Activated CD8-positive, alpha-beta memory T cell treated with anti-CD3 and anti-CD28 coated beads for 36 hours (primary cell): ENCODE data around the gene ARMH1. TPM values are rescaled to one million over a fixed set of nuclear protein-coding genes. Genes with fewer than 3 reads are reported as not detected.
"Not testable (repeated sequence)": the region's sequence is repeated elsewhere in the genome, so short reads cannot be mapped to it uniquely, and the experiment has no call there.

ENCODE experiments used
- CTCF ChIA-PET: fragments of 350-600 bp; sonication (Branson Sonifier 250); formaldehyde crosslinking; loops from one replicate; lab custom pipeline; 2021; ENCODE audit warnings: antibody characterized with exemption; lab: Charles Lee
- POLR2A ChIA-PET: fragments of 350-600 bp; sonication (Branson Sonifier 250); formaldehyde crosslinking; loops from one replicate; lab custom pipeline; 2021; ENCODE audit warnings: antibody characterized with exemption; lab: Charles Lee
- total RNA-seq, 2 experiments: library from RNA; stranded (reverse); gene quantifications; one replicate each; pipeline ENCODE4 v1.2.3, GENCODE V29; 2021

Gene ARMH1
- total RNA-seq, 2 experiments from 2014 or later, result 49.6 to 52.0 TPM

DNA sequence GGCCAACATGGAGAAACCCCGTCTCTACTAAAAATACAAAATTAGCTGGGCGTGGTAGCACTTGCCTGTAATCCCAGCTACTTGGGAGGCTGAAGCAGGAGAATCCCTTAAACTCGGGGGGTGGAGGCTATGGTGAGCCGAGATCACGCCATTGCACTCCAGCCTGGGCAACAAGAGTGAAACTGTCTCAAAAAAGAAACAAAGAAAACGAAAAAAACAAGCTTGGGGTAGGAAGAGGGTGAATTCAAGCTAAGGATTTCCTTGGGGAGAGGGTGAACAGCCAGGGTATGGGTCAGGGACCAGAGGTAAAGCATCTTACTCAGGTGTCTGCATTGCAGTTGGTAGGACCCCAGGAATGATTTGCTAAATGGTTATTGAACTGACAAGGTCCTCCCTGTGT is 91.9 kb downstream of the ARMH1 start:
- POLR2A ChIA-PET, result not testable (repeated sequence)
- CTCF ChIA-PET, result interaction anchor here (1.0 to 1.2 kb wide), 3 partner anchors 9 to 36 kb away, joined by 3 to 5 read pairs (median 4); partner anchors contain the start of genes RNU5D-1 and RPS8

Other genes with a start within 250 kb of the ARMH1 start
- gene TMEM53, start 233 bp upstream of the ARMH1 start, total RNA-seq, result 1 to 10 TPM; 2.8 to 2.9 TPM
- gene RNU5D-1, start 56.5 kb downstream of the ARMH1 start, total RNA-seq, result not detected
- 10 to 100 TPM; 45.4 to 49.1 TPM for gene KIF2C, start 65.1 kb downstream of the ARMH1 start, total RNA-seq
- 1,000 to 10,000 TPM; 2,525 to 2,551 TPM for gene RPS8, start 100.8 kb downstream of the ARMH1 start, total RNA-seq
- 1 to 10 TPM; 1.1 to 1.3 TPM for gene BEST4, start 113.5 kb downstream of the ARMH1 start, total RNA-seq
- gene PLK3, start 125.7 kb downstream of the ARMH1 start, total RNA-seq, result 100 to 1,000 TPM in 1 of 2 experiments, 10 to 100 TPM in 1; 96.6 to 105 TPM
- not detected for gene DYNLT4, start 132.6 kb downstream of the ARMH1 start, total RNA-seq
- gene BTBD19, start 133.8 kb downstream of the ARMH1 start, total RNA-seq, result 1 to 10 TPM; 8.2 to 9.6 TPM
- under 1 TPM; 0.46 to 0.51 TPM for gene PTCH2, start 168.5 kb downstream of the ARMH1 start, total RNA-seq